Measurements from ENCODE around the gene ID1.

ID1 gene, protein sequence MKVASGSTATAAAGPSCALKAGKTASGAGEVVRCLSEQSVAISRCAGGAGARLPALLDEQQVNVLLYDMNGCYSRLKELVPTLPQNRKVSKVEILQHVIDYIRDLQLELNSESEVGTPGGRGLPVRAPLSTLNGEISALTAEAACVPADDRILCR

DNA sequence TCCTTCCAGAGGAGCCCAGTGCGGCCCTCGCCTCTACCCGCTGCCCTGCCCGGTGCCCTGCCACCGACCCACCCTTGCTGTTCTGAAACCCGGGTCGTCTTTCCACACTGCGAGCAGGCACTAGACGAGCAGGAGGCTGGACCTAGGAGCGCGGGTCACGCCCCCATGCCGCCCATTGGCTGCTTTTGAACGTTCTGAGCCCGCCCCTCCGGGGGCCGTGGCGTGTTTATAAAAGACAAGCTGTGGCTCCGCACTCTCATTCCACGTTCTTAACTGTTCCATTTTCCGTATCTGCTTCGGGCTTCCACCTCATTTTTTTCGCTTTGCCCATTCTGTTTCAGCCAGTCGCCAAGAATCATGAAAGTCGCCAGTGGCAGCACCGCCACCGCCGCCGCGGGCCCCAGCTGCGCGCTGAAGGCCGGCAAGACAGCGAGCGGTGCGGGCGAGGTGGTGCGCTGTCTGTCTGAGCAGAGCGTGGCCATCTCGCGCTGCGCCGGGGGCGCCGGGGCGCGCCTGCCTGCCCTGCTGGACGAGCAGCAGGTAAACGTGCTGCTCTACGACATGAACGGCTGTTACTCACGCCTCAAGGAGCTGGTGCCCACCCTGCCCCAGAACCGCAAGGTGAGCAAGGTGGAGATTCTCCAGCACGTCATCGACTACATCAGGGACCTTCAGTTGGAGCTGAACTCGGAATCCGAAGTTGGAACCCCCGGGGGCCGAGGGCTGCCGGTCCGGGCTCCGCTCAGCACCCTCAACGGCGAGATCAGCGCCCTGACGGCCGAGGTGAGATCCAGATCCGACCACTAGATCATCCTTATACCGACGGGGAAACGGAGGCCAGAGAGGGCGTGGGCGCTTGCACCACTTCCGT, at the start of gene ID1:
Gene ID1, plus strand, starts transcription at position 259 of the 871 bp plus-strand sequence. Its CDS starts 99 bp downstream, at position 358.
- DNase-seq: peak; percentile 96

DNA sequence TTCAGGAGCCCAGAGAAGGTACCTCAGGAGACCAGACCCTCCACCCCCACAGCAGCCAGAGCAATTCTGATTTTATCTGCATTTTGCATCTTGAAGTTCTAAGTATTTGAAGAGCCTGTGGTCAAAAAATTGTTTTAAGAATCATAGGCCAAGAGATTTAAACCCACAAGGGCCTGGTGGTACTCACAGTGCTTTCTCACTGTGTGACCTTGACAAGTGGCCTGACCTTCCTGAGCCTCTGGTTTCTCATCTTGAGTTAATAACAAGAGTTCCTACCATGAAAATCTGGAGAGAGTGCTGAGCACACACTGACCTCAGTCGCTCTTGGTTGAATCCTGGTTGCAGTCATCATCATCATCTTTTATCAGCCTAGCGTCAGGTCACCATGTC, 45.4 kb upstream of the ID1 start:
- no peak for DNase-seq

DNA sequence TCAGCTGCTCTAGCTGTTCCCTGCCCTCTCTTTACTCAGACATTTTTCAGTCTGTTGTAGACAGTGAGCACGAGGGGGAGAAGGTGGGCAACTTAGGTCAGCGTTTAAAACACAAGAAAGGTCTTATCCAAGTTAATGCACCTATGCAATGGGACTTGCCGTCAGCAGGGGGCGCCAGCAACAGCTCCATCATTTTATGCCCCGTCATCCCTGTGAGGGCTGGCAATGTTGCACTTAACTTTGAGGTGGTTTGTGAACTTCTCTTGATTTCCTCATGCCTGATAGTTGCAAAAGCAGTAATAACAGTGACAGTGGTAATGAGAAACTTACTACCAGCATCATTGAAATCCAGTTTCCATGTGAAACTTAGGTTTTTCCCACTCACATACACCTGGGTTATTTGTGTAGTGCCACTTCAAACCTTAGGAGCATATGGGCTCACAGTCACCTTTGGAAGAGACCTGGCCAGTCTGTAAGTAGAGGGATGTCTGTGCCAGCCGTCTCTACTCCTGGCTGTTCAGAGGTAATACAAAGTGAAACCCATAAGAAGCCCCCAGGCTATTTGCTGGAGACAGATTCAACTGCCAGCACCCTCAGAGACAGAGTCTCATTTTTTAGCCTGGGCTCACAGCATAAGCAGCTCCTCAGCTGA, 44.9 kb upstream of the ID1 start:
- DNase-seq: peak; percentile 26

DNA sequence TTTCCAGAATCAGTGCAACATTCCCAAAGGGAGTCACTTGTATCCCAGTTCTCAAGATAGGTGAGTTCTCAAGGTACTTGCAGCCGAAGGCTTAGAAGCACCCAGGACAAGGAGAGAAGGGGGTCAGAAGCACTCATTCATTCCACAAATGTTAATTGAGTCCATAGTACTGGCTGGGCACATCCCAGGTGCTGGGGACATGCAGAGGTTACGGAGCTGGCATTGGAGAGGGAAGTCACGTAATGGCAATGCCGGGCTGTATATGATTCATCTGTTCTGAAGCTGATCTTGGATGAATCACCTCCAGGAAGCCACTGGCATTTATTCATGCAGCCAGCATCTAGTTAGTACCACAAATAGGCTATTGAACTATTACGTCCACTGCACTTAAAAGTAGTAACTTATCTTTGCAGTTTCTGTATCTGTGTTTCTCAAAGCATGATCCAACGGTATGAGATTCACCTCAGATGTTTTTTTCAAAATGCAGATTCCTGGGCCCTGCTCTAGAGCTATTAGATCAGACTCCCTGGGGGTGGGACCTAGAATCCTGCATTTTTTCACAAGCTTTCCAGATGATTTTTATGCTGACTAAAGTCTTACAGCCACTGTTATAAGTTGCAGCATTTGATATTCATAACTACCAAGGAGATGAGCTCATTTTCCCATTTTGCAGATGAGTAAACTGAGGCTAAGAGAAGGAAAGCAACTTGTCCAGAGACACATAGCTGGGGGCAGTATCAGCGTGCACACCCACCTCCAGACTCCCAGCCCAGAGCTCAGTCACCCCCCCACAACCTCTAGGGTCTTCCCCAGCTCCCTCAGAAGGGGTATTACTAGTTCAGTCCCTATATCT, 44.1 kb upstream of the ID1 start:
- no peak for DNase-seq

DNA sequence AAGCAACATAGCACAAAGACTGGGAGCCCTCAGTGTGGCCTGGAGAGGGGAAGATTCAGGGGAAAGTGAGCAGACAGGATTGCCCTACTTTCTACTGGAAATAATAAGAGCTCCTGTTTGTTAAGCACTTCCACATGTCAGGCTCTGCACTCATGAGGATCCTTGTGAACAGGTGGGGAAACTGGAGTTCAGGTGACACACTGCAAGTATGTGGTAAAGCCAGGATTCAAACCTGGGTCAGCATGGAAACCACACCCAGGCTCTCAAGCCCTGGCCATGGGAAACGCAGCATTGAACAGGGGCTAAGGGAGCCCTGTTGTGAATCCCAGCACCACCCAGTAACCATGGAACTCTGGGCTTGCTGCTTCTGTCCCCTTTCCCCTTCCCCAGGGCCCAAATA, 42.8 kb upstream of the ID1 start:
- DNase-seq: no peak

DNA sequence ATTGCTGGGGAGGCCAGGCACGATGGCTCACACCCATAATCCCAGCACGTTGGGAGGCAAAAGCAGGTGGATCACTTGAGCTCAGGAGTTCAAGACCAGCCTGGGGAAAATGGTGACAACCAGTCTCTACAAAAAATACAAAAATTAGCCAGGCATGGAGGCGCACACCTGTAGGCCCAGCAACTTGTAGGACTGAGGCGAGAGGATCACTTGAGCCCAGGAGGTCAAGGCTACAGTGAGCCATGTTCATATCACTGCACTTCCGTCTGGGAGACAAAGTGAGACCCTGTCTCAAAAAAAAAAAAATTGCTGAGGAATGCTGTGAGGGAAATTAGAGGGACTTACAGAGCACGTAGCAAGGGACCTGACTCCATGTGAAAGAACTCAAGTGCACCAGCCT, 40.8 kb upstream of the ID1 start:
- DNase-seq: no peak

DNA sequence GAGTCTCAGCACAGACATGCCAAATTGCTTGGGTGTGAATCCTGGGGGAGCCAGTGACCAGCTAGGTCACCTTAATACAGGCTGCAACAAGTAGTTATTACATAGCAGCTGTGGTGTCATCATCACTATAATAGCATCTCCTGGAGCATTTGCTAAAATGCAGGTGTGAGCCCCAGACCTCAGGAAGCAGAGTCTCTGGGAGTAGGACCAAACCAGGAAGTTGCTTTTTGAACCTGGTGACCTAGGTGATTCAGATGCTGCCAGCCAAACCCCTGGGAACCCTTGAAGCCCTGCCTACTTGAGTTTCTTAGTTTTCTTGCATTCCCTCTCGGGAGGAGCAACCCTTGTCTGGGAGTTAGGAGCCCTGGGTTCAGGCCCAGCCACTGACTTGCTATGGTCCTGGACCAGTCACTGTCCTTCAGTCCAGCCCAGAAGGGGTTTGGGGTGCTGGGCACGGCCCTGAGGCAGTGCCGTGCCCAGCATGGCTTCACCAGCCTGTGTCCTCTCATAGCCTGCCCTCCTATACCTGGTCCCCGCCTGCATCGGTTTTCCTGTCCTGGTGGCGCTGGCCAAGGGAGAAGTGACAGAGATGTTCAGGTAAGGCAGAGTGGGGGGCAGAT, 39.3 kb upstream of the ID1 start:
- DNase-seq: no peak

DNA sequence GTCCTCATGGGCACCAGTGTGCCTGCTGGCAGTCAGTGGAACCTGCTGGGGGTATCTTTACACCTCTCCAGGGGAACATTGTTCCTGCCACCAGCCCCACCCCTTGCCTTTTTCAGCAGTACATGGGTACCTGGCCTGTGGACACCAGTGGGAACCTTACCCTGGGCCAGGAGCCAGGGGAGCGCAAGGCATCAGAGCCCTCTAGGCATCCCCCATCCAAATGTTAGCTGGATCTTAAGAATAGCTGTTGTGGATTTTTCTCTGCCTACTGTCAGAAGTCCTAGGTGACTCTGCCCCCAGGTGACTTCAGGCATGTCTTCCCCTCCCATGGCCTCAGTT, 38.8 kb upstream of the ID1 start:
- no peak for DNase-seq

DNA sequence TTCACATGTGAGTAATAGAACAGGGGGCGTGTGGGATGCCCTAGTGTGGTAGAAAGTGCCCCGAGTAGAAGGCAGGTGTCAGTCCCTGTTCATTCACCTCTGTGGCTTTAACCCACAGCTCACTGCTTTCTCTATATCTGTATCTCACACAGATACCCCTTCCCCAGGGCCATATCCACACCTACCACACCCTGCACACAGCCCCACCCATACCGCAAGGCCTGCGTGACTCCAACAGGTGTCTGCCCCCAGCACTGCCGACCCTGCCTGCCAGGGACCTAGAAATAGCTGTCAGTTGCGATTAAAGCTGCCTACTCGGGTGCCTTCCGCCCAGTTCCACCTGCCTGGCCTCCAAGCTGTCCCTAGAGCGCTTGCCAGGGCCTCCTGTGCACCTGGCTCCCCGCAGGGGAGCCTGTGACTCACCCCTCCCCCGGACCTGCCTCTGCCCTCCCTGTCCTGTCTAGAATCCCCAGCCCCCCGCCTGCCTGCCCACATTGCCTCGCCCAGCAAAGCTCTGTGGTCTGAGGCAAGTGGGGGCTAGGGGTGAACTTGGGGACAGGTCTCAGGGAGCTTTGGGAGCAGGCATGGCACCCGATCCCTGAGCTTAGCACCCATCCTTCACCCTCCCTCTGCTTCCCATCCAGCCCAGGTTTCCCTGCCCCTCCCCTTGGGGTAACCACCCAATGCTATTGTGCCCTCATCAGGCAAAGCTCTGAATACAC, 38.3 kb upstream of the ID1 start:
- peak; percentile 59 for DNase-seq

DNA sequence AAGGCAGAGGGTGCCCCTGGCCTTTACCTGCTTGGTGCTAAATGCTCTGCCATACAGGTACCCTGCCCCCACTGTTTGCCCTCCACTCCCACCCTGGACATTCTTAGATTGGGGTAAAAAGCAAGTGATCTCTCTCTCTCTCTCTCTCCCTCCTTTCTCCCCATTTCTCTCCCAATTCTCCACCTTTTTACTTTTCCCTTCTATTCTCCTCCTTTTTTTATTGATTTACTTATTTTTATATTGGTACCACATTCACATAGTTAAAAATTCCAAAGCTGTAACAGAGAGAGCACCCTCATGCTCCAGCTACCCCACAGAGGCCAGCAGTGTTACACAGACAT, 37.7 kb upstream of the ID1 start:
- no peak for DNase-seq

DNA sequence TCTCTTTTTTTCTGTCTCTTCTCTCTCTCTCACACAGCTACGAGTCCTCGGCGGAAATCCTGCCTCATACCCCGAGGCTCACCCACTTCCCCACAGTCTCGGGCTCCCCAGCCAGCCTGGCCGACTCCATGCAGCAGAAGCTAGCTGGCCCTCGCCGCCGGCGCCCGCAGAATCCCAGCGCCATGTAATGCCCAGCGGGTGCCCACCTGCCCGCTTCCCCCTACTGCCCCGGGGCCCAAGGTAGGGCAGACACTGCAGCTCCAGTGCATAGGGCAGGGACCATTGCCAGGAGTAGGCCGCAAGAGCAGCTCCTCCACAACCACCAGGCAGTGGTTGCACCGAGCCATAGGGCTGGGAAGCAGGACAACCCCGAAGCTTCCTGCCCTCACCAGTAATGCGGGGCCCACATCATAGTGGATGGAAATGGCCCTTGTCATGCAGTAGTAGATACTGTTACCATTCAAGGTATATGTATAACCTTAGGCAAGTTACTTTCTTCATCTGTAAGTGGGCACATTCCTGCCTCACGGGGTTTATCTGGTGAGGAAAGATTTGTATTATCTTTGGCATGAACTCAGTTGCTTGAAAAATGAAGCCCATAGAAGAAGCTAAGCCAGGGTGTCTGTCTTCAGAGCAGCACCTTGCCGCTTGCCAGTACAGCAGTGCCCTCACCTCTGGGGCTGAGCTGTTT, 36.9 kb upstream of the ID1 start:
- DNase-seq: no peak

DNA sequence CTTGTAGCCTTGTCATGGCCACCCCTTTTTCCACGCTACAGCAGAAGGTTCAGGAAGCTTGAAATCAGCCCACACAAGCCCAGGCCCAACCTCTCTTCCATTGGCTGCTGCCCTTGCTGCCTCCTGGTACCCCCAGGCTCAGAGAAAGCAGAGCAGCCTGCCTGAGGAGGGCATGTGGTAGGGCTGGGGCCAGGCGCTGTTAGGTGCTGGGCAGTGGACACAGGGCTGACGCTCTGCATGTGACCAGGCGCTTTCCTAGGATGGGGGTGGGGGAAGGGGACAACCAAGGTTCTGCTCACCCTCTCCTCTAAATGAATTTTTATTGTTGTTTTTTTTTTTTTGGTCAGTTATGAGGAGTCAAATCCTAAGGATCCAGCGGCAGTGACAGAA, 36.3 kb upstream of the ID1 start:
- no peak for DNase-seq

DNA sequence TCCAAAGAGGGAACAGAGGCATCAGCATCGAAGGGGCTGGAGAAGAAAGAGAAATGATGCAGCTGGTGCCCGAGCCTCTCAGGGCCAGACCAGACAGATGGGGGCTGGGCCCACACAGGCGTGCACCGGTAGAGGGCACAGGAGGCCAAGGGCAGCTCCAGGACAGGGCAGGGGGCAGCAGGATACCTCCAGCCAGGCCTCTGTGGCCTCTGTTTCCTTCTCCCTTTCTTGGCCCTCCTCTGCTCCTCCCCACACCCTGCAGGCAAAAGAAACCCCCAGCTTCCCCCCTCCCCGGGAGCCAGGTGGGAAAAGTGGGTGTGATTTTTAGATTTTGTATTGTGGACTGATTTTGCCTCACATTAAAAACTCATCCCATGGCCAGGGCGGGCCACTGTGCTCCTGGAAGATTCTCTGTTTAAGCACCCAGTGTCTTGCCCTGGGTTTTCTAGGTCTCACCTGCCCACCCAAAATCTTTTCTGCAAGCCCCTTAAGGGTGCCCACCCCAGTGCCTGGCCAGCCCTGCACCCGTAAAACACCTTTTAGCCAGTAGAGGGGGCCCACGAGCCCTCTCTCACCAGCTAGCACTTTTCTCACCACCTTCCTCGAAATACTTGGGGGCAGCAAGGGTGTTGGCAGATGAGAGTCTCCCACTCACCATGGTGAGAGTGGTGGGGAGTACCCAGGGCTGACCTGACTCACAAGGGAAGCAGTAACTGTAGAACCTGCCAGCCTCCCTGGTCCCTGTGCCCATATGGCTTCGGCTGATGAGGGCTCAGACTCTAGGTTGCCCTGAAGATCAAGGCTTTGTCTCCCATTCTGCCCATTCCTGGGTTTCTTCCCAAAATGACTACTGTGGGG, 35.7 kb upstream of the ID1 start:
- DNase-seq: peak; percentile 29

DNA sequence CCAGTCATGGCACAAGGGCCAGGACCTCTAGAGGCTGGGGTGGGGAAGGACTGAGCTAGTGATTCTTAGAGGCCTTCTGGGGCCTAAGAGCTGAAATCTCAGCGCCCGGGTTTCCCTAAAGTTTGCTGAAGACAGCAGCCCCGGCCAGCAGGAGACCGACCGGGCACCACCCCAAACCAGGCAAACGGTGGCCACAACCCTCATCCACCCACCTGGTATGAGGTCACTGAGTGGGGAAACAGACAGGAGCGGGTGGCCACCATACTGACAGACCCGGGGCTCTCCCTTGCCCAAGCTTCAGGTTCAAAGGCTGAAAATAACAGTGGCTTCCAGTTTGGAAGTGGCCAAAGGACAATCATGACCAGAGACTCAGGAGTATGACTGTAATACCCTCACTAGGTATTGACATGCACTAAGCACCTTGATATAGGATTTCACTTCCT, 35.0 kb upstream of the ID1 start:
- peak; percentile 60 for DNase-seq

DNA sequence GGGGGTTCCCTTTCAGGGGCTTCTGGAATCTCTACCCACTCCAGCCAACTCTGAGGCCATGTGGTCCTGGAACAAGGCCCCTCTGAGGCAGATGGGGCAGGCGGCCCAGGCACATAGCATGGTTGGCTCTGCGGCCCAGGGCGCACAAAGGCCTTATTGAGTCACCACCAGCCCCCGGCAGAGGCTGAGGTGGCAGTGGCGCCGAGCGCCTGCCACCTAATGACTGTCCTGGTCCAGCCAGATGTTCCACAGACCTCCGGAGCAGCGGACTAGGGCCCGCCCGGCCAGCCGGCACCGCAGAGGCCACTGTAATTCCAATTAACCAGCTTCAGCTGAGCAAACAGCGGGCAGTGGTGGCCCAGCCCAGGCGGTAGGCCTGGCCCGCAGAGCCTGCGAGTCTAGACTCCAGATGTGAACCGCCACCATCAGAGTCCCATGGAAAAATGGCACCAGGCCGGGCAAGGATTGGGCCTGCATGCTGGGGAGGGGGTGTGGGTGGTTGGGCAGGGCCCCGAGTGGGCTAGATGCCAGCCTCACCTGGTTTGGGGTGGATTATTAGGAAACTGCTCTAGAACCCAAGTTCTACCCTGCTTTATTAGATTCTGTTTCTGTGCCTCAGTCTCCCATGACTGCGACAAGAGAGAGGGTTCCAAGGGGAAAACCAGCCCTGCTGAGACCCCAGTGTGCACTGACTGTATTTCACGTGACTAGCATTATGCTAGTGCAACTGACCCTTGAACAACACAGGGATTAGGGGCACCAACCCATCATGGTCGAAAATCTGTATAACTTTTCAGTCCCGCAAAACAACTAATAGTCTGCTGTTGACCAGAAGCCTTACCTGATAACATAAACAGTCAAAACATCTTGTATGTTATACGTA, 34.1 kb upstream of the ID1 start:
- no peak for DNase-seq

DNA sequence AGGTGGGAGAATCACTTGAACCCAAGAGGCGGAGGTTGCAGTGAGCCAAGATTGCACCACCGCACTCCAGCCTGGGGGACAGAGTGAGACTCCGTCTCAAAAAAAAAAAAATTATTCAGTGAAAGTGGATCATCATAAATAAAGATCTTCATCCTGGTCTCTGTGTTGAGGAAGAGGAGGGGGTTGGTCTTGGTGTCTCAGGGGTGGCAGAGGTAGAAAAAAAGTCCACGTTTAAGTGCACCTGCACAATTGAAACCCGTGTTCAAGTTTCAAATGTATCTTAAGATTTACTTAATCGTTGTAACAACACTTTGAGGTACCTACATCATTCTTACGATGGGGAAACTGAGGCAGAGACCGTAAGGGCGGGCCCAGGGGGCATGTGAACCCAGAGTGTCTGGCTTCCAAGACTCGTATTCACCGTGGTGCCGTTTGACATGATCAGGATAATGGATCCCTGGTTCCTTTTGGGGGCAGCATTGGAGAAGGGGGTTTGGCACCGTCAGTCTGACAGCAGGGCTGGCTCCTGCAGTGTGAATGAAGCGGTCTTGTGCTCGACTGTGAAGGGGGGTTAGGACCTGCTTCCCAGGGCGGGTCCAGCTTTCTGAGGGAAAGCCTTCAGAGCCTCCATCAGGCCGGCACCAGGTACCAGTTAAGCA, 32.9 kb upstream of the ID1 start:
- no peak for DNase-seq

DNA sequence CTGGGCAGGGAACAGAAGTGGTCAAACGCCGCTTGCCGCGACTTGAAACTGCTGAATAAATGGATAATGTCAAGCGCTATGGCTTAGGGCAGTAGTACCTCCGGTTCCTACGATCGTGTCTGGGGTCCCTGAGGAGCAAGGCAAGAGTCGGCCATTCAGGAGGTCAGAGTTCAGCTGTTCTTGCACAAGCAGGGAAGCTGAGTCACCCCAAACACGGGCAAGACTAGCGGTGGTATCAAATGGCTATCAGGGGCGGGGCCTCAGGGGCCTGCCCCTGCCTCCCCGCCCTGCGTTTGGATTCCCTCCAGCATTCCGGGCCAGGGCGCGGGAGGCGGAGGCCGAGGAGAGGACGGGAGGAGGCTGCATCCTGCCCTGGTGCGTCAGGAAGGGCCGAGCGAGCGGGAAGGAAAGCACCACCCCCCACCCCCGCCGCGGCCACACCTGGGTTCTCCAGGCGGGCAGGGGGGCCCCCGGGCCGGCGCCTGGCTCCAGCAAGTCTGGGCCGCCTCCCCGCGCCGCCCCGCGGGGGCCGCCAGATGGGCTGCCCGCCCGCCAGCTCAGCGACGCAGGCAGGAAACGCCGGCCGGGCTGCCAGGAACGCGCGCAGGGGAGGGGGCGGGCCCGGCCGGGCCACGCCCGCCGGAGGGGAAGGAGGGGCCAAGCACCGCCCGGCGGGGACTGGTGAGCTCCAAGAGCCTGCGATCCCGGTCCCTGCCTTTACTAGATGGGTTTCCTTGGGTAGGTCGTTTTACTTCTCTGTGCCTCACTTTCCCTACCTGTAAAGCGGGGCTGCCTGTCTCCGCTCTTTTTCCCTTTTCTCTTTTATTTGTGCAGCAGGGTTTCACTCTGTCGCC, 32.2 kb upstream of the ID1 start:
- peak; percentile 96 for DNase-seq

Data from NCI-H2029 treated with DMSO at 0.1 percent for 48 hours (cell line).